ENCODE measurements around the gene TMEM89.

- TF ChIP-seq, protein P1, sequence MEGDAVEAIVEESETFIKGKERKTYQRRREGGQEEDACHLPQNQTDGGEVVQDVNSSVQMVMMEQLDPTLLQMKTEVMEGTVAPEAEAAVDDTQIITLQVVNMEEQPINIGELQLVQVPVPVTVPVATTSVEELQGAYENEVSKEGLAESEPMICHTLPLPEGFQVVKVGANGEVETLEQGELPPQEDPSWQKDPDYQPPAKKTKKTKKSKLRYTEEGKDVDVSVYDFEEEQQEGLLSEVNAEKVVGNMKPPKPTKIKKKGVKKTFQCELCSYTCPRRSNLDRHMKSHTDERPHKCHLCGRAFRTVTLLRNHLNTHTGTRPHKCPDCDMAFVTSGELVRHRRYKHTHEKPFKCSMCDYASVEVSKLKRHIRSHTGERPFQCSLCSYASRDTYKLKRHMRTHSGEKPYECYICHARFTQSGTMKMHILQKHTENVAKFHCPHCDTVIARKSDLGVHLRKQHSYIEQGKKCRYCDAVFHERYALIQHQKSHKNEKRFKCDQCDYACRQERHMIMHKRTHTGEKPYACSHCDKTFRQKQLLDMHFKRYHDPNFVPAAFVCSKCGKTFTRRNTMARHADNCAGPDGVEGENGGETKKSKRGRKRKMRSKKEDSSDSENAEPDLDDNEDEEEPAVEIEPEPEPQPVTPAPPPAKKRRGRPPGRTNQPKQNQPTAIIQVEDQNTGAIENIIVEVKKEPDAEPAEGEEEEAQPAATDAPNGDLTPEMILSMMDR (IDR thresholded peaks at IDR 0.05), result no peak
- TF ChIP-seq EZH2phosphoT487 (IDR thresholded peaks at IDR 0.05), result no peak
Observed at GRCh38 chr3:48641396-48641795, 19.8 kb upstream of the TMEM89 start.
